SU-DHL-6 (cell line): ENCODE data around the gene KRT39.

Source experiments
- H2AFZ ChIP-seq: fragments of 200-600 bp; sonication (generic); 2 replicates; pipeline ENCODE4 v1.6.1; 2014; ENCODE audit warnings: low read depth, mild to moderate bottlenecking, moderate library complexity, mixed read lengths, antibody characterized with exemption, low read length; ENCODE audit not compliant: severe bottlenecking
- H3F3A ChIP-seq: fragments of 200-600 bp; shearing (Covaris generic); 2 replicates; pipeline ENCODE4 v1.6.0; 2016; ENCODE audit warnings: antibody characterized with exemption, mild to moderate bottlenecking; ENCODE audit not compliant: insufficient read depth
- H3K27ac ChIP-seq: fragments of 200-600 bp; sonication (generic); 2 replicates; pipeline ENCODE4 v1.5.1; 2016; ENCODE audit warnings: low read depth, mild to moderate bottlenecking, low read length, moderate library complexity, mixed read lengths
- H3K27me3 ChIP-seq: fragments of 200-600 bp; sonication (generic), shearing (Covaris generic); 2 replicates; pipeline ENCODE4 v1.6.0; 2014; ENCODE audit warnings: mild to moderate bottlenecking, low read length
- H3K36me3 ChIP-seq: fragments of 200-600 bp; sonication (generic); 2 replicates; pipeline ENCODE4 v1.6.1; 2014; ENCODE audit warnings: mild to moderate bottlenecking, low read length, mixed read lengths
- H3K4me2 ChIP-seq: fragments of 300-600, 200-600 bp; shearing (Covaris generic), sonication (generic); 2 replicates; pipeline ENCODE4 v1.6.0; 2014; ENCODE audit warnings: low read length, low read depth, mild to moderate bottlenecking; ENCODE audit not compliant: poor library complexity, severe bottlenecking
- H3K4me3 ChIP-seq: fragments of 200-600 bp; sonication (generic); 2 replicates; pipeline ENCODE4 v1.5.1; 2014; ENCODE audit warnings: antibody characterized with exemption, low read length, mild to moderate bottlenecking, mixed read lengths; ENCODE audit not compliant: insufficient read depth, poor library complexity, severe bottlenecking
- H3K79me2 ChIP-seq: fragments of 200-600 bp; sonication (generic); 2 replicates; pipeline ENCODE4 v1.6.1; 2014; ENCODE audit warnings: mild to moderate bottlenecking, low read length, moderate library complexity; ENCODE audit not compliant: insufficient read depth
- H3K9ac ChIP-seq: fragments of 200-600 bp; sonication (generic); 2 replicates; pipeline ENCODE4 v1.7.0; 2014; ENCODE audit warnings: mild to moderate bottlenecking, low read length
- H3K9me2 ChIP-seq: fragments of 200-600 bp; sonication (generic); replicated peaks from 2 replicates; pipeline ENCODE4 v1.6.1; 2014; ENCODE audit warnings: low read length; ENCODE audit not compliant: insufficient read depth
- H3K9me3 ChIP-seq: fragments of 200-600 bp; sonication (generic); 2 replicates; pipeline ENCODE4 v1.6.1; 2014; ENCODE audit warnings: low read length, mixed read lengths; ENCODE audit not compliant: insufficient read depth
- H4K20me1 ChIP-seq: fragments of 200-600 bp; sonication (generic); 2 replicates; pipeline ENCODE4 v1.6.1; 2014; ENCODE audit warnings: low read depth, mild to moderate bottlenecking, antibody characterized with exemption, low read length, moderate library complexity, mixed read lengths
- CTCF ChIP-seq: fragments of 200-600 bp; sonication (generic); IDR thresholded peaks from one replicate; pipeline ENCODE4 v1.5.1; 2017; ENCODE audit warnings: antibody characterized with exemption, mild to moderate bottlenecking, low read length, moderate library complexity; ENCODE audit not compliant: insufficient read depth, poor library complexity, severe bottlenecking
- EZH2phosphoT487 ChIP-seq: fragments of 200-600 bp; sonication (generic), shearing (Covaris generic); conservative IDR thresholded peaks from 2 replicates; pipeline ENCODE4 v1.6.1; 2018; ENCODE audit warnings: mild to moderate bottlenecking, antibody characterized with exemption, low read length, moderate library complexity, mixed read lengths

The KRT39 gene

DNA sequence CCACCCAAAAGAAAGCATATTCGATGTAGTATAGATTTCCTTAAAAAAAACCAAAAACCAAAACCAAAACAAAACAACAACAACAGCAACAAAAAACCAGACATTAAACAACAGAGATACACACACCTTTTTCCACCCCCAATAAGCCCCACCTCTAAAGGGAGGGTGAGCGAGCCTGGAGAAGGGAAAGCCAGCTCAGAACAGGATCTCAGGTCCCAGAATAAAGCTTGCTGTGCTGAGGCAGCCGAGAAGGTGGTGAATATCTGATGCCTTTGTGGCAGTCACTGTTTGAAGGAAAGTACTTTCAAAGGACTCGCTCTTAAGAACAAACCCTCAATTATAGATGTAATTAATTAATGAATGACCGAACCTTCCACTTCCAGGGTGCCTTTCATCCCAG is 29.8 kb downstream of the KRT39 start:
- Histone ChIP-seq H3K9me2 (no peaks in the 10 kb centered on the region), H3K36me3 (no peaks in the 10 kb centered on the region), H2AFZ (no peak overlapping the region), H3K9ac (no peak overlapping the region), H3K79me2 (no peaks in the 10 kb centered on the region), H3K27me3 (no peaks in the 10 kb centered on the region), H3K4me3 (no peak overlapping the region), H4K20me1 (no peaks in the 10 kb centered on the region), H3K27ac (no peak overlapping the region), H3K9me3 (no peaks in the 10 kb centered on the region), H3F3A (no peaks in the 10 kb centered on the region), H3K4me2 (no peak overlapping the region)
- TF ChIP-seq CTCF (no peak), EZH2phosphoT487 (no peak)

- H3K27me3 ChIP-seq = no peaks in the 10 kb centered on the region
- H3K9me3 ChIP-seq = no peaks in the 10 kb centered on the region
- H3F3A ChIP-seq = no peaks in the 10 kb centered on the region
- no peaks in the 10 kb centered on the region for H3K9me2 ChIP-seq
- H3K4me3 ChIP-seq = no peak overlapping the region
- no peak for TF ChIP-seq CTCF
- TF ChIP-seq EZH2phosphoT487 = no peak
- no peak overlapping the region for H3K9ac ChIP-seq
- no peaks in the 10 kb centered on the region for H4K20me1 ChIP-seq
- no peak overlapping the region for H3K4me2 ChIP-seq
- no peak overlapping the region for H3K27ac ChIP-seq
- no peak overlapping the region for H2AFZ ChIP-seq
- no peaks in the 10 kb centered on the region for H3K36me3 ChIP-seq
- H3K79me2 ChIP-seq = no peaks in the 10 kb centered on the region
These were observed 30.2 kb downstream of the KRT39 start for GRCh38 chr17:40936437-40936971.

GRCh38 chr17:40935624-40936023 is 31.1 kb downstream of the KRT39 start:
- no peak overlapping the region for H3K4me2 ChIP-seq
- no peak overlapping the region for H3K27ac ChIP-seq
- H3K4me3 ChIP-seq = no peak overlapping the region
- no peaks in the 10 kb centered on the region for H3K36me3 ChIP-seq
- no peaks in the 10 kb centered on the region for H3K27me3 ChIP-seq
- no peaks in the 10 kb centered on the region for H3K9me3 ChIP-seq
- no peaks in the 10 kb centered on the region for H3K9me2 ChIP-seq
- H3F3A ChIP-seq = no peaks in the 10 kb centered on the region
- H3K9ac ChIP-seq = no peak overlapping the region
- no peaks in the 10 kb centered on the region for H4K20me1 ChIP-seq
- H2AFZ ChIP-seq = no peak overlapping the region
- TF ChIP-seq EZH2phosphoT487 (no peak), CTCF (no peak)
- no peaks in the 10 kb centered on the region for H3K79me2 ChIP-seq
